Parathyroid adenoma (tissue), 2 donors: ENCODE measurements around the gene MBP.

Experiments used
- H2AFZ ChIP-seq: fragments of 300-600 bp; sonication (generic); one replicate; pipeline ENCODE4 v1.7.0; 2017; ENCODE audit warnings: antibody characterized with exemption, mild to moderate bottlenecking
- H3K27ac ChIP-seq: fragments of 300-600 bp; sonication (generic); one replicate; pipeline ENCODE4 v1.7.0; 2017
- H3K27me3 ChIP-seq: fragments of 300-600 bp; sonication (generic); one replicate; pipeline ENCODE4 v1.7.0; 2017; ENCODE audit warnings: low read length; ENCODE audit not compliant: control insufficient read depth, insufficient read depth
- H3K36me3 ChIP-seq: fragments of 300-600 bp; sonication (generic); one replicate; pipeline ENCODE4 v1.7.0; 2017; ENCODE audit warnings: low read length; ENCODE audit not compliant: control insufficient read depth, insufficient read depth
- H3K4me1 ChIP-seq: fragments of 300-600 bp; sonication (generic); one replicate; pipeline ENCODE4 v1.7.0; 2017; ENCODE audit warnings: control low read depth
- H3K4me2 ChIP-seq: fragments of 300-600 bp; sonication (generic); one replicate; pipeline ENCODE4 v1.7.0; 2017; ENCODE audit warnings: low read length
- H3K4me3 ChIP-seq: fragments of 300-600 bp; sonication (generic); one replicate; pipeline ENCODE4 v1.7.0; 2017; ENCODE audit warnings: low read depth, low read length
- H3K79me2 ChIP-seq: fragments of 300-600 bp; sonication (generic); one replicate; pipeline ENCODE4 v1.7.0; 2017; ENCODE audit warnings: control low read depth
- H3K9ac ChIP-seq: fragments of 300-600 bp; sonication (generic); one replicate; pipeline ENCODE4 v1.7.0; 2017; ENCODE audit warnings: mild to moderate bottlenecking
- H3K9me3 ChIP-seq: fragments of 300-600 bp; sonication (generic); one replicate; pipeline ENCODE4 v1.7.0; 2017; ENCODE audit warnings: low read length; ENCODE audit not compliant: control insufficient read depth
- CTCF ChIP-seq: fragments of 300-600 bp; sonication (generic); IDR thresholded peaks from one replicate; pipeline ENCODE4 v1.7.0; 2017; ENCODE audit warnings: antibody characterized with exemption, mild to moderate bottlenecking
- donor health status: primary hyperparathyroidism.

The MBP gene

GRCh38 chr18:77038182-77038858 is 94.3 kb downstream of the MBP start:
- Histone ChIP-seq H3K27ac (no peak overlapping the region), H3K36me3 (no peaks in the 10 kb centered on the region), H3K9me3 (no peaks in the 10 kb centered on the region), H3K4me2 (no peak overlapping the region), H3K79me2 (peaks cover 64% of the 10 kb centered on the region), H3K9ac (no peak overlapping the region), H3K27me3 (no peaks in the 10 kb centered on the region), H2AFZ (no peak overlapping the region), H3K4me1 (peaks cover 3% of the 10 kb centered on the region), H3K4me3 (no peak overlapping the region)
- no peak for TF ChIP-seq CTCF

- H3K4me3 ChIP-seq = no peak overlapping the region
- H3K36me3 ChIP-seq = no peaks in the 10 kb centered on the region
- H3K4me2 ChIP-seq = no peak overlapping the region
- H3K27me3 ChIP-seq = no peaks in the 10 kb centered on the region
- H3K4me1 ChIP-seq = peaks cover under 1% of the 10 kb centered on the region
- no peak overlapping the region for H3K9ac ChIP-seq
- H3K79me2 ChIP-seq = peaks cover 69% of the 10 kb centered on the region
- H3K27ac ChIP-seq = no peak overlapping the region
- no peaks in the 10 kb centered on the region for H3K9me3 ChIP-seq
- TF ChIP-seq CTCF = no peak
- H2AFZ ChIP-seq = no peak overlapping the region
These were observed 95.0 kb downstream of the MBP start for GRCh38 chr18:77037567-77037966.

- Histone ChIP-seq H3K27ac (no peak overlapping the region), H3K4me1 (peaks cover 6% of the 10 kb centered on the region), H3K9ac (no peak overlapping the region), H3K27me3 (no peaks in the 10 kb centered on the region), H3K36me3 (no peaks in the 10 kb centered on the region), H3K4me3 (no peak overlapping the region), H3K79me2 (peaks cover 74% of the 10 kb centered on the region), H3K4me2 (no peak overlapping the region), H2AFZ (no peak overlapping the region), H3K9me3 (no peaks in the 10 kb centered on the region)
- TF ChIP-seq CTCF = no peak
These were observed 97.0 kb downstream of the MBP start for GRCh38 chr18:77035380-77036187.

- Histone ChIP-seq H3K79me2 (peaks cover 77% of the 10 kb centered on the region), H3K9me3 (no peaks in the 10 kb centered on the region), H3K27ac (no peak overlapping the region), H3K4me2 (no peak overlapping the region), H3K27me3 (no peaks in the 10 kb centered on the region), H3K36me3 (no peaks in the 10 kb centered on the region), H3K4me3 (no peak overlapping the region), H2AFZ (no peak overlapping the region), H3K9ac (no peak overlapping the region), H3K4me1 (peaks cover 6% of the 10 kb centered on the region)
- no peak for TF ChIP-seq CTCF
These were observed 99.0 kb downstream of the MBP start for GRCh38 chr18:77033575-77033974.
